Endothelial cell of umbilical vein (primary cell): ENCODE measurements around the gene TXN2. TPM values are rescaled to one million over a fixed set of nuclear protein-coding genes. Genes with fewer than 3 reads are reported as not detected.

ENCODE experiments used
- BruUV-seq: library from RNA; stranded (reverse); fragments of 400-500 nt; replicated peaks from 2 replicates; lab custom pipeline; 2021; lab: Mats Ljungman, UMichigan
- CTCF ChIA-PET: fragments of 300-600, 350-600 bp; sonication (Branson Sonifier 250); formaldehyde crosslinking; loops from one replicate; lab custom pipeline; 2021; ENCODE audit warnings: antibody characterized with exemption, inconsistent platforms; lab: Charles Lee
- POLR2A ChIA-PET: fragments of 300-600, 350-600 bp; sonication (Branson Sonifier 250); formaldehyde crosslinking; loops from one replicate; lab custom pipeline; 2021; ENCODE audit warnings: antibody characterized with exemption, inconsistent platforms; lab: Charles Lee
- DNase-seq: peaks from one replicate; pipeline ENCODE4 v3.0.0-alpha.2; 2011; ENCODE audit warnings: low read depth, low spot score
- FAIRE-seq: peaks from 2 replicates; lab custom pipeline; 2011; peaks lifted over from hg19 to GRCh38; lab: Jason Lieb, UNC
- H2AFZ ChIP-seq: 2 replicates; pipeline ENCODE4 v1.6.0; 2012; ENCODE audit warnings: low read depth, low read length, control low read depth, inconsistent platforms
- H3K27ac ChIP-seq: 2 replicates; pipeline ENCODE4 v1.5.1; 2011; ENCODE audit warnings: low read depth, mild to moderate bottlenecking, control low read depth, low read length, moderate library complexity; ENCODE audit not compliant: insufficient read depth
- H3K27me3 ChIP-seq, 2 experiments: 2 replicates each; pipeline versions ENCODE4 v1.6.0 to v1.6.1; 2011; ENCODE audit warnings: low read length in 2 of 2, mixed read lengths in 1 of 2; ENCODE audit not compliant: control insufficient read depth in 2 of 2, insufficient read depth in 2 of 2
- H3K36me3 ChIP-seq, 2 experiments: 2 replicates in 1 of 2; 3 replicates in 1 of 2; pipeline ENCODE4 v1.5.1; 2011; ENCODE audit warnings: low read length in 2 of 2, mild to moderate bottlenecking in 1 of 2, moderate library complexity in 1 of 2; ENCODE audit not compliant: control insufficient read depth in 2 of 2, insufficient read depth in 2 of 2; ENCODE audit errors: extremely low read depth in 1 of 2
- H3K4me1 ChIP-seq: 3 replicates; pipeline ENCODE4 v1.5.1; 2011; ENCODE audit warnings: mild to moderate bottlenecking, low read length; ENCODE audit not compliant: control insufficient read depth, insufficient read depth; ENCODE audit errors: extremely low read depth
- H3K4me2 ChIP-seq: 2 replicates; pipeline ENCODE4 v1.6.1; 2011; ENCODE audit warnings: low read length, control low read depth, mixed read lengths; ENCODE audit not compliant: insufficient read depth
- H3K4me3 ChIP-seq, 3 experiments: fragments of 200-600 bp in 1 of 3; sonication (generic), shearing (Covaris generic) in 1 of 3; replicated peaks in 1 of 3; 2 replicates each; pipeline ENCODE4 v1.5.1; 2011 to 2016; ENCODE audit warnings: control low read depth in 3 of 3, low read length in 3 of 3, mild to moderate bottlenecking in 2 of 3, inconsistent platforms in 1 of 3, low read depth in 1 of 3, moderate library complexity in 1 of 3; ENCODE audit not compliant: insufficient read depth in 1 of 3
- H3K79me2 ChIP-seq: 2 replicates; pipeline ENCODE4 v1.6.0; 2012; ENCODE audit warnings: low read length, inconsistent platforms; ENCODE audit not compliant: control insufficient read depth, insufficient read depth
- H3K9ac ChIP-seq: replicated peaks from 2 replicates; pipeline ENCODE3; 2011; ENCODE audit warnings: low read length, control low read depth; ENCODE audit not compliant: insufficient read depth; ENCODE audit errors: extremely low read depth
- H3K9me1 ChIP-seq: replicated peaks from 3 replicates; pipeline ENCODE4 v1.6.0; 2011; ENCODE audit warnings: mild to moderate bottlenecking, low read length; ENCODE audit not compliant: control insufficient read depth, insufficient read depth; ENCODE audit errors: extremely low read depth
- H3K9me3 ChIP-seq: replicated peaks from 2 replicates; pipeline ENCODE4 v1.5.1; 2012; ENCODE audit warnings: low read length, inconsistent platforms; ENCODE audit not compliant: control insufficient read depth, insufficient read depth
- H4K20me1 ChIP-seq: replicated peaks from 2 replicates; pipeline ENCODE3; 2011; ENCODE audit warnings: mild to moderate bottlenecking, low read length; ENCODE audit not compliant: control insufficient read depth, insufficient read depth; ENCODE audit errors: extremely low read depth
- EZH2 ChIP-seq: IDR thresholded peaks from 2 replicates; pipeline ENCODE4 v1.6.1; 2012; ENCODE audit warnings: borderline replicate concordance, low read depth, mild to moderate bottlenecking, moderate library complexity, low read length, inconsistent platforms; ENCODE audit not compliant: severe bottlenecking
- FOS ChIP-seq: IDR thresholded peaks from 2 replicates; pipeline ENCODE4 v1.6.1; 2011; ENCODE audit warnings: mild to moderate bottlenecking, low read length, moderate library complexity, borderline replicate concordance; ENCODE audit not compliant: insufficient read depth
- GATA2 ChIP-seq: IDR thresholded peaks from 2 replicates; pipeline ENCODE4 v1.7.0; 2011; ENCODE audit warnings: low read depth, mild to moderate bottlenecking, moderate library complexity, mixed read lengths, low read length; ENCODE audit not compliant: insufficient read length, insufficient read depth
- JUN ChIP-seq: IDR thresholded peaks from 2 replicates; pipeline ENCODE4 v1.6.1; 2011; ENCODE audit warnings: borderline replicate concordance, low read depth; ENCODE audit not compliant: insufficient read length, insufficient read depth
- MYC ChIP-seq: IDR thresholded peaks from one replicate; pipeline ENCODE4 v1.6.1; 2011; ENCODE audit warnings: mild to moderate bottlenecking, low read depth, low read length
- POLR2A ChIP-seq: IDR thresholded peaks from 2 replicates; pipeline ENCODE4 v1.6.1; 2012; ENCODE audit warnings: low read depth, mild to moderate bottlenecking, control low read depth, low read length
- POLR2AphosphoS5 ChIP-seq: IDR thresholded peaks from 2 replicates; pipeline ENCODE4 v1.6.1; 2012; ENCODE audit warnings: low read depth, mild to moderate bottlenecking, control low read depth, low read length, moderate library complexity; ENCODE audit not compliant: insufficient read depth
- dilution Hi-C: fragments of 300-500 bp; cut with MboI; formaldehyde crosslinking; loops from one replicate; pipeline ENCODE4 v1.15.0; 2019; ENCODE audit warnings: low sequenced_read_pairs; ENCODE audit not compliant: extremely low pct_ligation_motif_present
- intact Hi-C: fragments of 100-400 bp; cut with micrococcal nuclease; formaldehyde crosslinking; loops from one replicate; pipeline ENCODE4 v1.10.0; 2022
- polyA plus RNA-seq, 4 experiments: library from polyadenylated mRNA; depleted of rRNA in 3 of 4; stranded (reverse) in 3 of 4; unstranded in 1 of 4; fragments of >200 nt; gene quantifications; 2 replicates each; pipeline versions ENCODE4 v1.2.1 to v1.2.3, GENCODE V29; 2011 to 2012; ENCODE audit warnings: missing spikeins in 1 of 4
- total RNA-seq: library from RNA; stranded (reverse); gene quantifications from 2 replicates; pipeline ENCODE4 v1.2.3, GENCODE V29; 2021
- TF ChIP-seq, protein P1 (sequence below): IDR thresholded peaks from 2 replicates; pipeline ENCODE4 v1.6.1; 2011; ENCODE audit not compliant: insufficient read depth, insufficient read length
- TF ChIP-seq, protein P2 (sequence below), 2 donors: IDR thresholded peaks; 1 replicate in 1 of 2; 2 replicates in 1 of 2; pipeline ENCODE4 v1.5.1; 2011; ENCODE audit warnings: low read length in 2 of 2, mild to moderate bottlenecking in 2 of 2, moderate library complexity in 2 of 2, control low read depth in 1 of 2, inconsistent platforms in 1 of 2, low read depth in 1 of 2; ENCODE audit not compliant: insufficient read depth in 1 of 2; ENCODE audit errors: extremely low read depth in 1 of 2

The TXN2 gene
- total and polyA plus RNA-seq, 2 donors (not counting 3 experiments of a cell fraction or from before 2014, with no cell fraction given): 75.9 to 183 TPM

DNA sequence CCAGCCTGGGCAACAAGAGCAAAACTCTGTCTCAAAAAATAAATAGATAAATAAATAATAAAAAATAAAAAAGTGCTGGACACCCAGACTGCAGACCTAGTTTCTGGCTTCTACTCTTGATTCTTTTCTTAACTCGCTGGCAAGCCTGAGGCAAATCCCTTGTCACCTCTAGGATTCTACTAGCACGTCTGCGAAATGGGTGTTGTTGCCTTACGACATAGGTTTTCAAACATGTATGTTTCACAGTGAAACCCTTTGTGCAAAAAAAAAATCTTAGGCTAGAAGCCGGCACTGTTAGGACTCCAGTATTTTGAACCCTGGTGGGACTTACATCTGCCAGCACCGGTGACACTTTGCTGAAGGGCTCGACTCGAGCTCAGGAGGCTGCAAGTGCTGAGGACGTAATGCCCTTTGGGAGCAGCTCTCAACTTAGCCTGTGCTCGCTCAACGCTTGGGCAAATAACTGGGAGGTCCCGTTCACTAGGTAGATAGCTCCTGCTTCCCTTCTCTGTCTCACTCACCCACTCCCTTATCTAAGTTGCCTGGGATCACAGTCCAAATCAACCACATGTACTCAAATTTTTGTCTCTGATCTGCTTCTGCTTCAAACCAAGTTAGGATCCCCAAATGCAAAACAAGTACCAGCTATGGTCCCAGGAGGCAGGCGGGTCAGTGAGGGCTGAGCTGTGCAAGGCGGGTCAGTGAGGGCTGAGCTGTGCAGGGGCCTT is 59.0 kb downstream of the TXN2 start:
- no peak for DNase-seq
- no peak for FAIRE-seq
- no peak for TF ChIP-seq JUN
- TF ChIP-seq FOS: no peak
- TF ChIP-seq MYC: no peak
- TF ChIP-seq, protein P1, sequence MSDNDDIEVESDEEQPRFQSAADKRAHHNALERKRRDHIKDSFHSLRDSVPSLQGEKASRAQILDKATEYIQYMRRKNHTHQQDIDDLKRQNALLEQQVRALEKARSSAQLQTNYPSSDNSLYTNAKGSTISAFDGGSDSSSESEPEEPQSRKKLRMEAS: no peak
- TF ChIP-seq POLR2AphosphoS5: no peak
- no peak for TF ChIP-seq GATA2
- TF ChIP-seq POLR2A: no peak
- TF ChIP-seq, protein P2, sequence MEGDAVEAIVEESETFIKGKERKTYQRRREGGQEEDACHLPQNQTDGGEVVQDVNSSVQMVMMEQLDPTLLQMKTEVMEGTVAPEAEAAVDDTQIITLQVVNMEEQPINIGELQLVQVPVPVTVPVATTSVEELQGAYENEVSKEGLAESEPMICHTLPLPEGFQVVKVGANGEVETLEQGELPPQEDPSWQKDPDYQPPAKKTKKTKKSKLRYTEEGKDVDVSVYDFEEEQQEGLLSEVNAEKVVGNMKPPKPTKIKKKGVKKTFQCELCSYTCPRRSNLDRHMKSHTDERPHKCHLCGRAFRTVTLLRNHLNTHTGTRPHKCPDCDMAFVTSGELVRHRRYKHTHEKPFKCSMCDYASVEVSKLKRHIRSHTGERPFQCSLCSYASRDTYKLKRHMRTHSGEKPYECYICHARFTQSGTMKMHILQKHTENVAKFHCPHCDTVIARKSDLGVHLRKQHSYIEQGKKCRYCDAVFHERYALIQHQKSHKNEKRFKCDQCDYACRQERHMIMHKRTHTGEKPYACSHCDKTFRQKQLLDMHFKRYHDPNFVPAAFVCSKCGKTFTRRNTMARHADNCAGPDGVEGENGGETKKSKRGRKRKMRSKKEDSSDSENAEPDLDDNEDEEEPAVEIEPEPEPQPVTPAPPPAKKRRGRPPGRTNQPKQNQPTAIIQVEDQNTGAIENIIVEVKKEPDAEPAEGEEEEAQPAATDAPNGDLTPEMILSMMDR (IDR thresholded peaks at IDR 0.05; ENCODE audit: extremely low read depth in 1 of 2, insufficient read depth in 1 of 2, low read depth in 1 of 2, low read length in 2 of 2): no peak
- no peak for TF ChIP-seq EZH2
- no TSS peak for BruUV-seq
- intact Hi-C loops: no loop called here
- POLR2A ChIA-PET: no interaction called here
- Histone ChIP-seq H3K4me1 (peaks cover 19% of the 10 kb centered on the region), H3K27ac (no peak overlapping the region), H3K79me2 (no peaks in the 10 kb centered on the region), H3K4me3 (no peak overlapping the region), H3K36me3 (no peaks in the 10 kb centered on the region), H3K9me3 (no peaks in the 10 kb centered on the region), H3K27me3 (no peaks in the 10 kb centered on the region), H3K4me2 (no peak overlapping the region), H3K9ac (no peak overlapping the region), H3K9me1 (no peaks in the 10 kb centered on the region), H4K20me1 (no peaks in the 10 kb centered on the region), H2AFZ (no peak overlapping the region)
- dilution Hi-C loops: no loop called here
- CTCF ChIA-PET: no interaction called here
